ENCODE data around the gene MYL3.

MYL3 gene

DNA sequence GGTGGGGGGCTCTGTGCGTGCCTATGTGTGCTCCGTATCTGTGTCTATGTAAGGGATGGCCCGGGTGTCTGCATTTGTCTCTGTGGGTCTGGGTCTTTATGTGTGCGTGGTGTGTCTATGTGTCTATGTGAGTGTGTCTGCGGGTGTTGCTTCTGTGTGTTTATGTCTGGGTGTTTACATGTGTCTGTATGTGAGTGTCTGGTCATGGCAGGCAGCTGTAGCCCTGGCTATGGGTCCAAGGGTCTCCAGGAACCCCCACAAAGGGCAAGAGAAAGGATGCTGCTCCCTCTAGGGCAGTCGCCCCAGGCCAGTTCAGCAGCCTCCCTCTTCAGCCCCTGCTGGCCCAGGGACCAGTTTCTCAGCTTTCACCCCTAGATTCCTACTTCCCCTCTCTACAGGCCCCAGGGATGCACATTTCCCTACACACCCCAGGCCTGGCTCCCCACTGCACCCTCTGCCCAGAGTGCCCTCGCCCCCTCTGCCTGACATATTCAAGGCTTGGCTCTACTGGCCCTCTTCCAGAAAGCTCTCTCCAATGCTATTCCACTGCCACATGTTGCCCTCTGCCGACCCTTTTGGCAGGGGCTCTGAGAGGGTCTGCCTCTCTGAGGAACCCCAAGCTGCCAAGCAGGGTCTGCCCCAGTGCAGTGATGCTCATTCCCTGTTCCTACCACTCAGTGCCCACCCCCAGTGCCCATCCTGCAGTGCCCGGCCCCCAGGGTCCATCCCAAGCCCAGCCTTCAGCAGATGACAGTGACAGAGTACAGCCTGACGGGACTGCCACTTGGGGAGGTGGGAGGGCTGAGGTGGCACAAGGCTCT lies 1.0 kb upstream of the MYL3 start:
- no peak for DNase-seq

- no peak for DNase-seq
Observed at GRCh38 chr3:46862369-46863025, 747 bp downstream of the MYL3 start.

- DNase-seq: no peak
Observed at GRCh38 chr3:46861605-46862368, 1.5 kb downstream of the MYL3 start.

- DNase-seq: no peak
Observed at GRCh38 chr3:46860810-46861604, 2.2 kb downstream of the MYL3 start.

- no peak for DNase-seq
Observed at GRCh38 chr3:46860017-46860809, 3.0 kb downstream of the MYL3 start.

- DNase-seq: no peak
Observed at GRCh38 chr3:46859001-46859710, 4.1 kb downstream of the MYL3 start.

DNA sequence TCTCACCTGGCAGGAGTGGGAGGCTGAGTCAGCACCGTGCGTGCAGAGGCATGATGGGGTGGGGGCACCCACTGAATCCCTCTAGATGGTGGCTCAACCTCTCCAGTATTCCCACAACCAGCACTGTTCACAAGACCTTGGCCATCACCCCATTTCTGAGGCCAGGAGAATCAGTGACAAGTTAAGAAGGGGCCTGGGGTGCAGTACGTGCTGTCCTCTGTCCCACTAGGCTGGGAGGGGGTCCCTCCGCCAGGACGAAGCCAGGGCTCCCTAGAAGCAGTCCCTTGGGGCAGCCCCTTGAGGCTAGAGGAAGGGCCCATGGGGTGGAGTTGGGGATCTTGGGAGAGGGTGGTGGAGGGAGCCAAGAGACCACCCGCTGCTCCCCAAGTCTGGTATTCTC lies 4.8 kb downstream of the MYL3 start:
- DNase-seq: no peak

- no peak for DNase-seq
Observed at GRCh38 chr3:46857485-46858341, 5.5 kb downstream of the MYL3 start.

DNA sequence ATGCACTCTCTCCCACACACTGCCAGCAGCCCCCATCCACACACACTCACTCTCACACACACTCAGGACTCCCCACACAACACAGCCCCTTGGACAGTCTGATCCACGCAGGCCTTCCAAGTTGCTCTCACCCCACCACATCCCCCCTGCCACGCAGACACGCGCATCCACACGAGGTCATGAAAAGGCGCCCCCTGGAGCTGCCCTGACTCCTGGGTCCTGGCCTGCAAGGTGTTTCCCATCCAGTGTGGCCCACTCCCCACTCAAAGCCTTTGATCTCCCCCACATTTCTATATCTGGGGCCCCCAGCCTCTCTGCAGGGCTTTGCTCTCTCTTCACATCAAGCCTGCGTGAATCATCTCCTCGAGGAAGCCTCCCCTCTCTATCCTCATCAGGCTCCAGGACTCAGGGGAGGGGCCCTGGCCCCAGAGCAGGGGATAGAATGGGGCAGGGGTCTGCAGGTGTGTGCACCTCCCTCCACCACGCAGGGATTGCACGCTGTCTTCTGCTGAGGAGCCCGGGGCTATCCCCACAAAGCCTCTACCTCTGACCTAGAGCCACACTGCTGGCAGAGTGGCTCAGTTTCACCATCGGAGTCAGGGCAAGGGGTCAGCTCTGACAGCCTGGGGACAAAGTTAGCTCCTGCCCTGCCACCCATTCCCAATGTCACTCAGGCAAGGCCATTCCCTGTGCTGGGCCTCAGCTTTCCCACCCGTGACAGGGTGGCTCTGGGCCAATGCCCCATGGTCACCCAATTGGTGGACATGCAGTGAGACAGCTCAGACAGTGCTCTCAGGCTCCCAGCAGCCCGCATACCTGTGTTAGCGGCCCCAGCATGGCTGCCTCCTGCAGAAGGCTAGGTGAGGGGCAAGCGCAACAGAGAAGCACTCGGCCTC lies 6.4 kb downstream of the MYL3 start:
- DNase-seq: no peak

DNA sequence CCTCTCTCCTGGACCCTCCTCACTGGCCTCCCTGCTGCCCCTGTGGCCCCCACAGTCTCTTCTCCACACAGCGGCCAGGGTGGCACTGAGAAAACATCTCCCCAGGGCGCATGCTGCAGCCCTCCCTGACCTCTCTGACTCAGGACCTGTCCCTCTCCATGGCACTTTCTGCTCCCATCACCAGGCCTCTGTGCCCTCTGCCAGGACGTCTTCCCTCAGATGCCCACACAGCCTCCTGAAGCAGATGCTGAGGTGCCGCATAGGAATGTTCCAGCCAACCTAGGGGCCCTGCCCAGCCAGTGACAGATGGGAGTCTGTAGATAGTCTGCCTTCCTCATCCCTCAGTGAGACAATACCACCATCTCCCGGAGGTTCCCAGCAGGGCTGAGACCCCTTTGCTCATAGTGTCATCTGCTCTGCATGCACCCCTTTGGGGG lies 8.7 kb downstream of the MYL3 start:
- no peak for DNase-seq

- DNase-seq: no peak
Observed at GRCh38 chr3:46853441-46854415, 9.5 kb downstream of the MYL3 start.

GRCh38 chr3:46852839-46853355 lies 10.3 kb downstream of the MYL3 start:
- no peak for DNase-seq

- no peak for DNase-seq
Observed at GRCh38 chr3:46852334-46852720, 10.9 kb downstream of the MYL3 start.

DNA sequence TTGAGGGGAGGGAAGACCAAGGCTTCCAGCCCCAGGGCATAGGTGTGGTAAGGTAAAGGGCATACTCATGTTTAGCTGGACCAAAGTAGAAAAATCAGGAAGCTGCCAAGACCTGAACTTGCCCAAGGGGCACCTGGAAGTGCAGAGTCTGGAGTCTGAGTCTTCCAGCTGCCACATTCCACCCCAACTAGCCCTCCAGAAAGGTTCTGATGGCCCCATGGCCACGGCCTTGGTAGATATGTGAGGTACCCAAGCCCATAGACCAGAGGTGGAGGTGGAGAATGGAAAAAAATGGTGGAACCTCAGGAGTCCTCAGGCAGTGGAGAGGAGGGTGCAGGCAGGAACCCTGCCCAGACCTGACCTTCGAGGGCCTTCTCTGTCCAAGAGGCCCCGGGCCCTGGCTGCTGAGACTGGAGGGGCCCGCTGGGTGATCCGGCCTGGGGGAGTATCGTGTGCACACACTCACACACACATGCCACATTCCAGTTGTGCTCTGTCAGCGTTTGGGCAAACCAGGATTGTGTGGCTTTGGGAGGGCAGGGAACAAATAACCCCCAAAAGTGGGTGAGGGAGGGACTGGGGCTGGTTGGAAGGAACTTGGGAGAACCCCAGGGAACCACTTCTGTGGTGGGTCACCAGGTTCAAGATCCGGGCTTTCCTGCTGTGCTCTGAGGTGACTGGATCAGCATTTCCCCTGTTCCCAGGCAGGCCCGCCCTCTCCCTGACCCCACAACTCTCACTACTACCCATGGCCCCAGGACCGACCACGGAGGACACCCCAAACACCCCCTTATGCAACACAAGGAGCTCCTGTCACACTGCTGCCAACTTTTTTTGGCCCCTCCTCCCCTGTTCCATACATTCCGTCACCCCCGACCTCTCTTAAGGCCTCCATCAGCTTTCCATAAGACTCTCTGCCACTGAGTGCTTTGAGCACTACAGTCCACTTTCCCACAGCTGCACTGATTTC lies 11.6 kb downstream of the MYL3 start:
- no peak for DNase-seq

GRCh38 chr3:46850468-46850779 lies 12.8 kb downstream of the MYL3 start:
- DNase-seq: no peak

GRCh38 chr3:46849686-46850467 lies 13.4 kb downstream of the MYL3 start:
- DNase-seq: no peak
